ENCODE measurements around the gene ALDH1L1.

- TF ChIP-seq POLR2AphosphoS5 (IDR thresholded peaks at IDR 0.05; ENCODE audit: low read depth) (no peak), STAT1 (IDR thresholded peaks at IDR 0.05; ENCODE audit: unreplicated experiment) (no peak)
- TF ChIP-seq, protein P1, sequence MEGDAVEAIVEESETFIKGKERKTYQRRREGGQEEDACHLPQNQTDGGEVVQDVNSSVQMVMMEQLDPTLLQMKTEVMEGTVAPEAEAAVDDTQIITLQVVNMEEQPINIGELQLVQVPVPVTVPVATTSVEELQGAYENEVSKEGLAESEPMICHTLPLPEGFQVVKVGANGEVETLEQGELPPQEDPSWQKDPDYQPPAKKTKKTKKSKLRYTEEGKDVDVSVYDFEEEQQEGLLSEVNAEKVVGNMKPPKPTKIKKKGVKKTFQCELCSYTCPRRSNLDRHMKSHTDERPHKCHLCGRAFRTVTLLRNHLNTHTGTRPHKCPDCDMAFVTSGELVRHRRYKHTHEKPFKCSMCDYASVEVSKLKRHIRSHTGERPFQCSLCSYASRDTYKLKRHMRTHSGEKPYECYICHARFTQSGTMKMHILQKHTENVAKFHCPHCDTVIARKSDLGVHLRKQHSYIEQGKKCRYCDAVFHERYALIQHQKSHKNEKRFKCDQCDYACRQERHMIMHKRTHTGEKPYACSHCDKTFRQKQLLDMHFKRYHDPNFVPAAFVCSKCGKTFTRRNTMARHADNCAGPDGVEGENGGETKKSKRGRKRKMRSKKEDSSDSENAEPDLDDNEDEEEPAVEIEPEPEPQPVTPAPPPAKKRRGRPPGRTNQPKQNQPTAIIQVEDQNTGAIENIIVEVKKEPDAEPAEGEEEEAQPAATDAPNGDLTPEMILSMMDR (conservative IDR thresholded peaks at IDR 0.05; ENCODE audit: low read depth in 2 of 2): 0 out of 4 replicates have a peak, but pooled peaks of 1 of the 2 experiments have one; percentile 4
Observed at GRCh38 chr3:126158912-126159454, 21.4 kb downstream of the ALDH1L1 start.
